ENCODE results near the gene WBP4.

- TF ChIP-seq CTCF (IDR thresholded peaks at IDR 0.05; ENCODE audit: insufficient read depth, low read length) (no peak), GABPA (IDR thresholded peaks at IDR 0.05; ENCODE audit: low read depth) (no peak), REST (IDR thresholded peaks at IDR 0.05; ENCODE audit: insufficient replicate concordance, low read depth) (no peak), SPI1 (IDR thresholded peaks at IDR 0.05; ENCODE audit: borderline replicate concordance, low read depth) (no peak), POLR2AphosphoS5 (IDR thresholded peaks at IDR 0.05; ENCODE audit: low read depth) (no peak)
Observed at GRCh38 chr13:41018602-41018948, 42.7 kb upstream of the WBP4 start.
